ELF-1 (cell line): ENCODE results near the gene KCNG2.

Source experiments
- DNase-seq: peaks from one replicate; pipeline ENCODE4 v3.0.0-alpha.2; 2016; ENCODE audit warnings: low read depth, low spot score

Gene KCNG2

GRCh38 chr18:79884294-79884962, 86.7 kb downstream of the KCNG2 start:
- no peak for DNase-seq

DNA sequence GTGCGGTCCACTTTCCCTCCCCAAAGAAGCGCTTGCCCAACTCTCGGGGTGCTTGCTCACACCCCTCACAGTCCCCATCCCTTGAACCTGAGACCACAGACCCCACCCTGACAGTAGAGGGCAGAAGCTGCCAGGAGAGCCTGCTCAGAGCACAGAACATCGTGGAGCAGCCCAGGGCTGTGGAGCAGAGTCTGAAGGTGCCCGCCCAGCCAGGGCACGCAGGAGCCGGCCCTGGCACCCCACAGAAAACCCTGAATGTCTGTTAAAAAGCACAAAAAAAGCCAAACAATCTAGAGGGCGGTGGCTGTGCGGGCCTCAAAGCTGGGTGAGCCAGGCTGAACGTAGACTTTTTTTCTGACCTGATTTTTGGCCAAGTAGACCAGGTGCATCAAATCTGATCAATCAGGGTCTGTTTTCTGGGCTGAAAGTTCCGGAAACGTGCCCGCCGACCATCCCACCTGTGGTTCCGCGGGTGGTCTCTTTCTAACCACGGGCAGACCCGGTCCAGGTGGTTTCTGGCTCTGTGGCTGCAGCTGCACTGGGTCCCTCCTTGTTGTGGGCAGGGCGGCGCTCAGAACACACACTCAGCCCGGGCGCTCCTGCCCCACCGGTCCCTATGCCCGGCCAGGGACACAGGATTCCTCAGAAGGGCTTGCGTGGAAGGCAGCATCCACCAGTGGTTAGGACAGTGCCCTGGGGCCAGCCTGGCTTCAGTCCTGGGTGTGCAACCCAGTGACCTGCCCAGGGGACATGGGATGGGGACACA, 87.4 kb downstream of the KCNG2 start:
- DNase-seq: no peak

GRCh38 chr18:79887181-79888000, 89.7 kb downstream of the KCNG2 start:
- DNase-seq: no peak

- no peak for DNase-seq
Measured at GRCh38 chr18:79888016-79888415, 90.3 kb downstream of the KCNG2 start.

DNA sequence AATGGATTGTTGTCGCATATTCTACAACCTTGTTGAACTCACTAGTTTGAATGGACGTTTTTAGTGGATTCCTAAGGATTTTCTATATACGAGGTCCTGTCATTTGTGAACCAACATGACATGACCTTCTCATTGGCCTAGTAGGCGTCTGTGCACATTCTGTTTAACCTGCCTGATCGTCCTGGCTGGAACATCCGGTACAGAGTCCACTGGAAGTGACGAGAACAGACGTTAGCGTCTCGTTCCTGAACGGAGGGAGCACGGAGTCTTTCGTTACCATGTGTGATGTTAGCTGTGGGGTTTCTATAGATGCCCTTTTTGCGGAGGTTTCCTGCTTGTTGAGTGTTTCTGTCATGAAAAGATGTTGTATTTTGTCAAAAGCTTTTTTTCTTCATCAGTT, 91.8 kb downstream of the KCNG2 start:
- DNase-seq: no peak

- no peak for DNase-seq
Measured at GRCh38 chr18:79890674-79891073, 92.9 kb downstream of the KCNG2 start.

GRCh38 chr18:79896738-79897137, 99.0 kb downstream of the KCNG2 start:
- no peak for DNase-seq

- no peak for DNase-seq
Measured at GRCh38 chr18:79897940-79898625, 100.3 kb downstream of the KCNG2 start.

DNA sequence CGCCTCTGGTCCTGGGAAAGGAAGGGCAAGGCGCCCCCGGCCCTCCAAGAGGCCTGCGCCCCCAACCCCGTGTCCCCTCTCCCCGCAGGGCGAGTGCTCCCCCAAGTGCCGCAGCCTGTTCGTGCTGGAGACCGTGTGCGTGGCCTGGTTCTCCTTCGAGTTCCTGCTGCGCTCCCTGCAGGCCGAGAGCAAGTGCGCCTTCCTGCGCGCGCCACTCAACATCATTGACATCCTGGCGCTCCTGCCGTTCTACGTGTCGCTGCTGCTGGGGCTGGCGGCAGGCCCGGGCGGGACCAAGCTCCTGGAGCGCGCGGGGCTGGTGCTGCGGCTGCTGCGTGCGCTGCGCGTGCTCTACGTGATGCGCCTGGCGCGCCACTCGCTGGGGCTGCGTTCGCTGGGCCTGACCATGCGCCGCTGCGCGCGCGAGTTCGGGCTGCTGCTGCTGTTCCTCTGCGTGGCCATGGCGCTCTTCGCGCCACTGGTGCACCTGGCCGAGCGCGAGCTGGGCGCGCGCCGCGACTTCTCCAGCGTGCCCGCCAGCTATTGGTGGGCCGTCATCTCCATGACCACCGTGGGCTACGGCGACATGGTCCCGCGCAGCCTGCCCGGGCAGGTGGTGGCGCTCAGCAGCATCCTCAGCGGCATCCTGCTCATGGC, 101.3 kb downstream of the KCNG2 start:
- DNase-seq: no peak

- DNase-seq: no peak
Measured at GRCh38 chr18:79899609-79900445, 102.1 kb downstream of the KCNG2 start.

DNA sequence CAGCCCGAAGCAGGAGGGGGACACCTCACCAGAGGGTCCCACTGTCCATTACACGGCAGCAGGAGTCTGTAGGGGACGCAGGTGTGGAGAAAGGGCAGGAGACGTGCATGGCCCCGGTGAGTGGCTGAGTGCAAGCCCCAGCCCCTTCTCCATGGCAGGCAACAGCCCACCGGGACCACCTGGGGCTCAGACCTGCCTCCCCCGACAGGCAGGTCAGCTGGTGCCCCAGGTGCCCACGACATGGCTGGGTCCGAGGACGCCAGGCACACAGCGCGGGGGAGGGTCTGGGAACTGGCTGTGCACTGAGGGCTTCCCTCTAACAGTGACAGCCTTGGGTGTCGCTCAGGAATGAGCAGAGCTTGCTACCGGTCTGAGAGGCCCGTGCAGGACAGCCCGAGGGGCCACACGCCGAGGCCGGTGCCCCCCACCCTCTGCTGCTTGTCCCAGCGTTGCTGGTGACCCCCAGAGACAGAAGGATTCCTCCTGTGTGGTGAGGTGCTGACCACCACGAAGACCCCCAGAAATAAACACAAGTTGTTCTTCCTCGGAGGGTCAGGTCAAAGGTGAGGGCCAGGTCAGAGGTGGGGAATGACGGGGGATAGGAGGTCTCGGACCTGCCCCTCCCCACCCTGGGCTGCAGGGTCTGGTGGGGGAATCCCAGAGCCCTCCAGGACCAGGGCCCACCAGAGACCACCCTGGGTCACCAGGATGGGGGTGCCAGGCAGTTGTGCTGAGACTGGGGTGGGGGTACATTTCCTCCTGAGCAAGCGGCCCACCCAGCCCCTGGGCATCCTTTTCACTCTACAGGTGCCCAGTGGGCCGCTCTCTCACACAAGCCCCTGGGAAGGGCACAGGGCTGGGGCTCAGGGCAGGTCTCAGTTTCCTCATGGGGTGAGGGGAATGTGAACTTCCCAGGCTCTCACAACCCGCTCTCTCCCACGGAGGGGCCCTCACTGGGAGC, 103.2 kb downstream of the KCNG2 start:
- no peak for DNase-seq

GRCh38 chr18:79901665-79902064, 103.9 kb downstream of the KCNG2 start:
- DNase-seq: no peak

DNA sequence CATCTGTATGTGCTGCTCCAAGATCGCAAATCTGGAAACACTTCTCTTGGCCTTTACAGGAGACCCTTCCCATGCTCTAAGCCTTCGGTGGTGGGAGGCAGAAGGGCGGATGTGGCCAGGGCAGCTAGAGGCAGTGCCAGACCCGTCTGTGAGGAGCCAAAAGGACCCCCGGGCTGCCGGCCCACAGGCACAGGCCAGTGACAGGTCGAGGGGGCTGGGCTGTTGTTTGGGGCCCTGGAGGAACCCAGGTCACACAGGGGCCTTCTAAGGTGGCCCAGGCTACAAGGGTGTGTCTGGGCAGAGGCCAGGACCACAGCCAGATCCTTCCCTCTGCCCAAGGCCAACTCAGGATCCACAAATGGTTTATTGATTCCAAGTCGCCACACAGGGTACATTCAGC, 104.3 kb downstream of the KCNG2 start:
- DNase-seq: no peak

GRCh38 chr18:79902640-79903039, 104.9 kb downstream of the KCNG2 start:
- DNase-seq: no peak

- DNase-seq: no peak
Measured at GRCh38 chr18:79903071-79903635, 105.4 kb downstream of the KCNG2 start.

DNA sequence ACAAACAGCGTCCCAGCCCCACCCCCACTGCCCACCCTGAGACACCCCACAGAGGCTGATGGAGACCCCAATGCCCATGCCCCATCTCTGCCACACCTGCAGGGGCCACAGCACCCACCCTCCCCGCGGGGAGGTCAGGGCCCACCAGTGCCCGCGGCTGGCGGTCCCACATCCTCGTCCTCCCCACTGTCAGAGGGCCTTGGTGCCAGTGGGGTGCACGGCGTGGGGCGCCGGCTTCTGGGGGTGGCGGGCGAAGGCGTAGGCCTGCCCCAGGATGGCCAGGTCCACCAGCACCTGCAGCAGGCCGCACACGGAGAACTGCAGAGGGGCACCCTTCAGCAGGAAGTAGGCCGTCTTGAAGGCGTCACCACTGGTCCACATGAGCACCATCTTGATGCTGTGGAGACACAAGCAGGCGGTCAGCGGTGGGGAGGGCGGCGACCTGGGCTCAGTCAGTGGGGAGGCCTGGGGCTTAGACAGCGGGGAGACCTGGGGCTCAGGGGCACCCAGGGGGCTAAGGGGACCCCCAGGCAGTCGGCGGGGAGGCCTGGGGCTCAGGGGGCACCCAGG, 106.1 kb downstream of the KCNG2 start:
- DNase-seq: no peak

DNA sequence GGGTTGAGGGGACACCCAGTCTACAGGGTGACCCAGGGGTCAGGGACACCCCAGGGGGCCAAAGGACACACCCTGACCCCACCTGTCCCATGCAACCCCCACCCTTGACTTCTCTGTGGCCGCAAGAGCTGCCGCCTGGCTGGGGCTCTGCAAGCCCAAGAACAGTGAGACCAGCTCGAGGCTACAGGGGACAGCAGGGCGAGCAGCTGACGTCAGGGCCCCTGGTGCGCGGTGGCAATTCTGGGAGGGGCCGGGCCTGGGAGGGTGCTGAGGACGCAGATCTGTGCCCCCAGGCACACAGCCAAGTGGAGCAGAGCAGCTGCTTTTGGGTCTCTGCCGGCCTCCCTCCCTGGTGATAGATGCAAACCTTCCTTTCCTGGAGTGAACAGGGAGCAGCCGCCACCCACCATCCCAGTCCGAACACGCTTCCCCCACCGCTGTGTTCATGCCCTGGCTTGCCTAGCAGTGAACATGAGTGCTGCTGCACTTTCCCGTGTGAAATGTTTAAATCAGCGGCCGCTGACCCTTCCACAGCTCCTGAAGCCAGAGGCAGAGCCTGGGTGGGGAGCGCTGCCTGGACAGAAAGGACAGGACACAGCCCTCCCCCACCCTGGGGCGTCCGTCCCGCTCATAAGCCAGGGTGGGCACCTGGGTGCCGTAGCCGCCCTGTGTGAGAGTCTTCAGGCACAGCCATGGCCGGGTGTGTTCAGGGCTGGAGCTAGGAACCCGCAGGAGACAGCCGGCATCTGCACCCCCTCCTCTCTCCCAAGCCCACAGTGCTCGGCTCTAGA, 106.8 kb downstream of the KCNG2 start:
- DNase-seq: no peak
